ENCODE measurements around the gene F2RL3.

The F2RL3 gene

DNA sequence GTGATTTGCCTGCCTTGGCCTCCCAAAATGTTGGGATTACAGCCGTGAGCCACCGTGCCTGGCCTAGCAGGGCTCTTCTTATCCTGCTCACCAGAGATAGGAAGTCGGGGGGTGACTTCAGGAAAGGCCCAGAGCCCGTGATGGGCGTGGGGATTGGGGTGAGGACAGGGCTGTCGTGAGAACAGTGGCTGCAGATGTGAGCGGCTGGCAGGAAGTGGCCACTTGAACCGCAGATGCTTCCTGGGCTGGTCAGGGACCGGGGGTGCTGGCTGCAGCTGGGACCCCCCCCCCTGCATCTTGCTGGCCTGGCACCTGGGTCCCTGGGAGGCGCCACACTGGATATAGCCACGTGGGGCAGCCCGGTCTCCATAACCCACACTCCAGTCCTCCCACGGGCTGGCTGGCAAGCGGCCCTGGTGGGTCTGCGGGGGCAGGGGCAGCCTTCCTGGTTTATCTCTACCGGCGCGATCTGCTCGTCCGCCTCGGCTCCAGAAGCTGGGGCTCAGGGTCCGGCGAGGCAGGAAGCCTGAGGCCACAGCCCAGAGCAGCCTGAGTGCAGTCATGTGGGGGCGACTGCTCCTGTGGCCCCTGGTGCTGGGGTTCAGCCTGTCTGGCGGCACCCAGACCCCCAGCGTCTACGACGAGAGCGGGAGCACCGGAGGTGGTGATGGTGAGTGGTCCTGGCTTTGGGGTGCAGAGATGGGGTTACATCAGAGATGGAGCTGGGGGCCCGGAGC lies at the start of gene F2RL3:
Gene F2RL3 (plus strand): TSS at position 371 of the 737 bp plus-strand sequence. CDS start 191 bp downstream, at position 562.
- H3K9me3 Mint-ChIP-seq, result no peaks in the 10 kb centered on the region
- no peak within 1 kb of the TSS for H3K27ac Mint-ChIP-seq
- no peaks in the 10 kb centered on the region for H3K4me1 Mint-ChIP-seq
- TF ChIP-seq, protein P1, sequence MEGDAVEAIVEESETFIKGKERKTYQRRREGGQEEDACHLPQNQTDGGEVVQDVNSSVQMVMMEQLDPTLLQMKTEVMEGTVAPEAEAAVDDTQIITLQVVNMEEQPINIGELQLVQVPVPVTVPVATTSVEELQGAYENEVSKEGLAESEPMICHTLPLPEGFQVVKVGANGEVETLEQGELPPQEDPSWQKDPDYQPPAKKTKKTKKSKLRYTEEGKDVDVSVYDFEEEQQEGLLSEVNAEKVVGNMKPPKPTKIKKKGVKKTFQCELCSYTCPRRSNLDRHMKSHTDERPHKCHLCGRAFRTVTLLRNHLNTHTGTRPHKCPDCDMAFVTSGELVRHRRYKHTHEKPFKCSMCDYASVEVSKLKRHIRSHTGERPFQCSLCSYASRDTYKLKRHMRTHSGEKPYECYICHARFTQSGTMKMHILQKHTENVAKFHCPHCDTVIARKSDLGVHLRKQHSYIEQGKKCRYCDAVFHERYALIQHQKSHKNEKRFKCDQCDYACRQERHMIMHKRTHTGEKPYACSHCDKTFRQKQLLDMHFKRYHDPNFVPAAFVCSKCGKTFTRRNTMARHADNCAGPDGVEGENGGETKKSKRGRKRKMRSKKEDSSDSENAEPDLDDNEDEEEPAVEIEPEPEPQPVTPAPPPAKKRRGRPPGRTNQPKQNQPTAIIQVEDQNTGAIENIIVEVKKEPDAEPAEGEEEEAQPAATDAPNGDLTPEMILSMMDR (IDR thresholded peaks at IDR 0.05; ENCODE audit: unreplicated experiment in 3 of 3), result no peak
- peaks cover 2% of the 10 kb centered on the region for H3K27me3 Mint-ChIP-seq (ENCODE audit: low read depth)
- no peaks in the 10 kb centered on the region for H3K36me3 Mint-ChIP-seq (ENCODE audit: low read depth)
- H3K4me3 Mint-ChIP-seq, result peak within 1 kb of the TSS in 1 of 3 experiments; percentile 9

DNA sequence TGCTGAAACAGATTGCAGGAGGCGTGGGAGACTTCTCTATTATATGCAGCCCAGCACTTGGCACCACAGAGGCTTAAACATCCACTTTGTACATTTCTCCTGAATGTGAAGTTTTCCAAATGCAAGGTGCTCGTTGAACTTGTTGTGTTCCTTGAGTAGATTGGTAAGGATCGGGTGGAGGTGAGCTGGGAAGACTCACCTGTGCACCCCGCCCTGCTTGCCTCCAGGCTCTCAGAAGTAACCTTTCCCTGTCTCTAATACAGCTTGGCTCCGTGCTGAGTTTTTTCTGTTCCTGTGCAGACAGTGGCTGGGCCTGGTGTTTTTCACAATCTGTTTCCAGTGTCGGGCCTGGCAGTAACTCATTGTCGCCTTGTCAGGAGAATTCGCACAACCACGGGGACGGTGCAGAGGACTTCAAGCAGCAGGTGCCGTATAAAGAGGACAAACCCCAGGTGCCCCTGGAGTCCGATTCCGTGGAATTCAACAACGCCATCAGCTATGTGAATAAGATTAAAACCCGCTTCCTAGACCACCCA lies 47.3 kb upstream of the F2RL3 start:
- H3K36me3 Mint-ChIP-seq (ENCODE audit: low read depth), result peaks cover 70% of the 10 kb centered on the region
- H3K27me3 Mint-ChIP-seq (ENCODE audit: low read depth), result no peaks in the 10 kb centered on the region
- H3K9me3 Mint-ChIP-seq, result no peaks in the 10 kb centered on the region
- H3K4me3 Mint-ChIP-seq, result no peak overlapping the region
- H3K27ac Mint-ChIP-seq, result no peak overlapping the region
- TF ChIP-seq, protein P1 (IDR thresholded peaks at IDR 0.05; ENCODE audit: unreplicated experiment in 3 of 3), result no peak
- H3K4me1 Mint-ChIP-seq, result peaks cover 8% of the 10 kb centered on the region

DNA sequence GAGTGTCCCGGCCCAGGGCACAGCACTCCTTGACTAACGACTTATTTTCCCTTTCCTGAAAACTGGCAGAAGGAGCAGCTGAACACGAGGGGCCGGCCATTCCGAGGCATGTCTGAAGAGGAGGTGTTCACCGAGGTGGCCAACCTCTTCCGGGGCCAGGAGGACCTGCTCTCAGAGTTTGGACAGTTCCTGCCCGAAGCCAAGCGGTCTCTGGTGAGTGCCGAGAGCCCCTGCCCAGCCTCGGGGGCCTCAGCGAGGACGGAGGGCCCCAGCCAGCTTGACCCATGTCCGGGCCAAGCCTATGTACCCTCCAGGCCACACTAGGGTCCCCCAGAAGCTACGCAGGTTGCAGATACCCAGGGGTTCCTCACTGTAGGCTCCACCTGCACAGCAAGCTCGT lies 41.9 kb upstream of the F2RL3 start:
- no peak overlapping the region for H3K4me3 Mint-ChIP-seq

GRCh38 chr19:16847430-16847829 lies 41.4 kb upstream of the F2RL3 start:
- H3K9me3 Mint-ChIP-seq, result no peaks in the 10 kb centered on the region
- no peaks in the 10 kb centered on the region for H3K27me3 Mint-ChIP-seq (ENCODE audit: low read depth)
- peaks cover 78% of the 10 kb centered on the region for H3K36me3 Mint-ChIP-seq (ENCODE audit: low read depth)
- H3K27ac Mint-ChIP-seq, result no peak overlapping the region
- TF ChIP-seq, protein P1 (IDR thresholded peaks at IDR 0.05; ENCODE audit: unreplicated experiment in 3 of 3), result no peak
- H3K4me3 Mint-ChIP-seq, result no peak overlapping the region
- H3K4me1 Mint-ChIP-seq, result no peaks in the 10 kb centered on the region

More for the DNA sequence above, 41.9 kb upstream of the F2RL3 start:
- Mint-ChIP-seq H3K27ac (no peak overlapping the region), H3K36me3 (ENCODE audit: low read depth) (peaks cover 74% of the 10 kb centered on the region), H3K4me1 (no peaks in the 10 kb centered on the region), H3K9me3 (no peaks in the 10 kb centered on the region), H3K27me3 (ENCODE audit: low read depth) (no peaks in the 10 kb centered on the region)
- TF ChIP-seq, protein P1 (IDR thresholded peaks at IDR 0.05; ENCODE audit: unreplicated experiment in 3 of 3), result no peak

DNA sequence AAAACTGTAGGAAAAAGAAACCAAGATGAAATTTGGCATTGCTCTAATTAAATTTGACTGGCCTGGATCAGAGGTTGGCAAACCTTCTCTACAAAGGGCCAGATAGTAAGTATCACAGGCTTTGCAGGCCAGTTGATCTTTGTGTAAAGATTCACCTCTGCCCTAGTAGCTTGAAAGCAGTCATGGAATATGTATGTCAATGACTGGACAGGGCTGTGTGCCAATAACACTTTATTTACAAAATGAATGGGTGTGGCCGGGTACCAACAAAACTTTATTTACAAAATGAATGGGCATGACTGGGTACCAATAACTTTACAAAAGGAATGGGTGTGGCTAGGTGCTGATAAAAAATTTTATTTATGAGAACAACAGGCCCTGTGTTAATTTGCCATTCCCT lies 39.6 kb upstream of the F2RL3 start:
- Mint-ChIP-seq H3K4me3 (no peak overlapping the region), H3K27me3 (ENCODE audit: low read depth) (no peaks in the 10 kb centered on the region), H3K27ac (no peak overlapping the region), H3K36me3 (ENCODE audit: low read depth) (peaks cover 79% of the 10 kb centered on the region), H3K4me1 (no peaks in the 10 kb centered on the region), H3K9me3 (no peaks in the 10 kb centered on the region)
- TF ChIP-seq, protein P1 (IDR thresholded peaks at IDR 0.05; ENCODE audit: unreplicated experiment in 3 of 3), result no peak

DNA sequence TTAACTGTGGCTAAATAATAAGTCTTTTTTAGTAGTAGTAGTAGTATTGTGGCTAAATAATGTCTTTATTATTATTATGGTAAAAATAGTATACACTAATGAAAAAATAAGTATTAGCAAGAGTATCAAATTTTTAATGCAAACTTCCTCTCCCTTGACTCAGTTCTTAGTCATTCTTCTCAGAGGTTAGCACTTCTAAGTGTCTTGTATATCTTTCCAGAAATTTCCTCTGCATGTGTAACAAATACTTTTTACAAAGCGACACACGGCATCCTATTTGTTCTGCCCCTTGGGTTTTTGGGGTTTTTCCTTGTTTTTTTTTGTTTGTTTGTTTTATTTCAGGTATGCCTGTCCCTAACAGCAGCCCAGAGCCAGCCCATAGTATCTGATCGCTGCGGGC lies 38.7 kb upstream of the F2RL3 start:
- Mint-ChIP-seq H3K27me3 (ENCODE audit: low read depth) (no peaks in the 10 kb centered on the region), H3K9me3 (no peaks in the 10 kb centered on the region), H3K4me3 (no peak overlapping the region), H3K36me3 (ENCODE audit: low read depth) (peaks cover 79% of the 10 kb centered on the region), H3K4me1 (no peaks in the 10 kb centered on the region), H3K27ac (no peak overlapping the region)
- TF ChIP-seq, protein P1 (IDR thresholded peaks at IDR 0.05; ENCODE audit: unreplicated experiment in 3 of 3), result no peak
